NCI-H1436 (cell line): ENCODE data around the gene REV3L.
"Not testable (repeated sequence)": the region's sequence is repeated elsewhere in the genome, so short reads cannot be mapped to it uniquely, and the experiment has no call there.

ENCODE experiments used
- DNase-seq: peaks from one replicate; lab custom pipeline; 2025; lab: John Stamatoyannopoulos, UW

The REV3L gene

GRCh38 chr6:111258010-111258409 lies 225.0 kb downstream of the REV3L start:
- no peak for DNase-seq

GRCh38 chr6:111256646-111257045 lies 226.4 kb downstream of the REV3L start:
- no peak for DNase-seq

- not testable (repeated sequence) for DNase-seq
Observed at GRCh38 chr6:111255838-111256237, 227.2 kb downstream of the REV3L start.

- DNase-seq: no peak
Observed at GRCh38 chr6:111254779-111255166, 228.2 kb downstream of the REV3L start.

- DNase-seq: peak; percentile 3
Observed at GRCh38 chr6:111254004-111254778, 228.8 kb downstream of the REV3L start.

GRCh38 chr6:111252726-111253125 lies 230.3 kb downstream of the REV3L start:
- DNase-seq: no peak

- DNase-seq: no peak
Observed at GRCh38 chr6:111250791-111251354, 232.1 kb downstream of the REV3L start.
